Caco-2 (cell line): ENCODE data around the gene HYAL3. TPM values are rescaled to one million over a fixed set of nuclear protein-coding genes. Genes with fewer than 3 reads are reported as not detected.

Experiments
- BruUV-seq: library from RNA; stranded (reverse); fragments of 400-500 nt; replicated peaks from 2 replicates; lab custom pipeline; 2021; lab: Mats Ljungman, UMichigan
- CTCF ChIA-PET: fragments of 300-600 bp; sonication (Branson Sonifier 250); formaldehyde crosslinking; loops from one replicate; lab custom pipeline; 2022; ENCODE audit warnings: antibody characterized with exemption; lab: Charles Lee
- POLR2A ChIA-PET: fragments of 300-600 bp; sonication (Branson Sonifier 250); formaldehyde crosslinking; loops from one replicate; lab custom pipeline; 2022; ENCODE audit warnings: antibody characterized with exemption; lab: Charles Lee
- DNase-seq, 2 experiments: peaks; one replicate each; pipeline versions ENCODE4 v3.0.0 to v3.0.0-alpha.2; 2020 to 2022
- H3K27me3 ChIP-seq: replicated peaks from 2 replicates; pipeline ENCODE4 v1.6.0; 2011; ENCODE audit warnings: low read length; ENCODE audit not compliant: control insufficient read depth, insufficient read depth
- H3K36me3 ChIP-seq: 2 replicates; pipeline ENCODE4 v1.5.1; 2011; ENCODE audit warnings: low read length; ENCODE audit not compliant: control insufficient read depth, insufficient read depth
- H3K4me1 ChIP-seq: fragments of 250-450 bp; sonication (Bioruptor Pico); 2 replicates; pipeline ENCODE4 v1.5.1; 2020; ENCODE audit warnings: mild to moderate bottlenecking
- H3K4me3 ChIP-seq: 2 replicates; pipeline ENCODE4 v1.5.1; 2011; ENCODE audit warnings: low read depth, mild to moderate bottlenecking, control low read depth, low read length
- H3K9me3 ChIP-seq: fragments of 250-450 bp; sonication (Bioruptor Pico); 2 replicates; pipeline ENCODE4 v1.5.1; 2020; ENCODE audit warnings: mild to moderate bottlenecking, moderate library complexity
- H3K27ac Mint-ChIP-seq: one replicate; pipeline ENCODE4 v1.8.0; 2022; ENCODE audit warnings: mixed read lengths; ENCODE audit not compliant: unreplicated experiment
- H3K27me3 Mint-ChIP-seq: one replicate; pipeline ENCODE4 v1.8.0; 2022; ENCODE audit warnings: mixed read lengths; ENCODE audit not compliant: insufficient read depth, unreplicated experiment
- H3K36me3 Mint-ChIP-seq: one replicate; pipeline ENCODE4 v1.8.0; 2022; ENCODE audit warnings: mild to moderate bottlenecking, mixed read lengths; ENCODE audit not compliant: insufficient read depth, unreplicated experiment
- H3K4me1 Mint-ChIP-seq: one replicate; pipeline ENCODE4 v1.8.0; 2022; ENCODE audit warnings: low read depth, mixed read lengths; ENCODE audit not compliant: unreplicated experiment
- H3K4me3 Mint-ChIP-seq: one replicate; pipeline ENCODE4 v1.8.0; 2022; ENCODE audit warnings: mild to moderate bottlenecking, moderate library complexity, mixed read lengths; ENCODE audit not compliant: unreplicated experiment
- H3K9me3 Mint-ChIP-seq: one replicate; pipeline ENCODE4 v1.8.0; 2022; ENCODE audit warnings: mixed read lengths; ENCODE audit not compliant: unreplicated experiment
- CTCF ChIP-seq, 2 experiments: fragments of 200-600 bp in 1 of 2; IDR thresholded peaks; 1 replicate in 1 of 2; 2 replicates in 1 of 2; pipeline versions ENCODE4 v1.5.1 to v1.8.0; 2011 to 2022; ENCODE audit warnings: antibody characterized with exemption in 1 of 2, control low read depth in 1 of 2, inconsistent platforms in 1 of 2, low read depth in 1 of 2, low read length in 1 of 2, mild to moderate bottlenecking in 1 of 2, moderate library complexity in 1 of 2; ENCODE audit not compliant: insufficient read depth in 1 of 2, severe bottlenecking in 1 of 2, unreplicated experiment in 1 of 2
- intact Hi-C: fragments of 100-400 bp; cut with micrococcal nuclease; formaldehyde crosslinking; loops from one replicate; pipeline ENCODE4 v1.10.0; 2022; ENCODE audit not compliant: unreplicated experiment
- total RNA-seq: library from RNA; stranded (reverse); gene quantifications from 2 replicates; pipeline ENCODE4 v1.2.3, GENCODE V29; 2022

The HYAL3 gene
- total RNA-seq, 1 experiment from 2014 or later = 5.2 TPM

- H3K4me1 Mint-ChIP-seq = peaks cover 50% of the 10 kb centered on the region
- POLR2A ChIA-PET = interaction anchor here (1.2 kb wide), 1 partner anchor 70 kb away, joined by 4 read pairs; no protein-coding TSS in a partner anchor
Measured at GRCh38 chr3:50267280-50267913, 31.8 kb downstream of the HYAL3 start.

GRCh38 chr3:50266836-50267235 is 32.4 kb downstream of the HYAL3 start:
- no peak for TF ChIP-seq CTCF (IDR thresholded peaks at IDR 0.05; ENCODE audit: insufficient read depth in 1 of 2, low read depth in 1 of 2, low read length in 1 of 2, severe bottlenecking in 1 of 2, unreplicated experiment in 1 of 2)
- intact Hi-C loops = no loop called here
- H3K27me3 ChIP-seq = no peaks in the 10 kb centered on the region
- no peak for DNase-seq
- peaks cover 73% of the 10 kb centered on the region for H3K4me1 ChIP-seq
- H3K4me1 Mint-ChIP-seq = peaks cover 49% of the 10 kb centered on the region
- POLR2A ChIA-PET = interaction anchor here (1.2 kb wide), 1 partner anchor 70 kb away, joined by 4 read pairs; no protein-coding TSS in a partner anchor
- no peaks in the 10 kb centered on the region for H3K36me3 ChIP-seq
- H3K4me3 ChIP-seq = no peak overlapping the region
- H3K27ac Mint-ChIP-seq = no peak overlapping the region
- H3K27me3 Mint-ChIP-seq = no peaks in the 10 kb centered on the region
- no peaks in the 10 kb centered on the region for H3K9me3 ChIP-seq
- no TSS peak for BruUV-seq
- no peaks in the 10 kb centered on the region for H3K9me3 Mint-ChIP-seq
- H3K36me3 Mint-ChIP-seq = peaks cover 11% of the 10 kb centered on the region
- CTCF ChIA-PET = interaction anchor here (0.6 kb wide), 1 partner anchor 771 kb away, joined by 3 read pairs; no protein-coding TSS in a partner anchor
- no peak overlapping the region for H3K4me3 Mint-ChIP-seq

More at GRCh38 chr3:50267280-50267913, 31.8 kb downstream of the HYAL3 start:
- intact Hi-C loops = no loop called here
- Histone ChIP-seq H3K4me3 (no peak overlapping the region), H3K9me3 (no peaks in the 10 kb centered on the region), H3K27me3 (no peaks in the 10 kb centered on the region), H3K36me3 (no peaks in the 10 kb centered on the region; the same call in 1 of the 2 replicates), H3K4me1 (peaks cover 78% of the 10 kb centered on the region)
- BruUV-seq = no TSS peak
- Mint-ChIP-seq H3K36me3 (peaks cover 11% of the 10 kb centered on the region), H3K27ac (no peak overlapping the region), H3K9me3 (no peaks in the 10 kb centered on the region), H3K27me3 (no peaks in the 10 kb centered on the region), H3K4me3 (no peak overlapping the region)
- CTCF ChIA-PET = interaction anchor here (0.6 kb wide), 1 partner anchor 771 kb away, joined by 3 read pairs; no protein-coding TSS in a partner anchor
- no peak for TF ChIP-seq CTCF (IDR thresholded peaks at IDR 0.05; ENCODE audit: insufficient read depth in 1 of 2, low read depth in 1 of 2, low read length in 1 of 2, severe bottlenecking in 1 of 2, unreplicated experiment in 1 of 2)
- no peak for DNase-seq

GRCh38 chr3:50266017-50266416 is 33.2 kb downstream of the HYAL3 start:
- no peak overlapping the region for H3K4me3 Mint-ChIP-seq
- H3K4me1 ChIP-seq = peaks cover 67% of the 10 kb centered on the region
- intact Hi-C loops = no loop called here
- no peaks in the 10 kb centered on the region for H3K9me3 Mint-ChIP-seq
- H3K4me3 ChIP-seq = no peak overlapping the region
- no peaks in the 10 kb centered on the region for H3K36me3 ChIP-seq
- H3K27me3 Mint-ChIP-seq = no peaks in the 10 kb centered on the region
- no peak for TF ChIP-seq CTCF (IDR thresholded peaks at IDR 0.05; ENCODE audit: insufficient read depth in 1 of 2, low read depth in 1 of 2, low read length in 1 of 2, severe bottlenecking in 1 of 2, unreplicated experiment in 1 of 2)
- CTCF ChIA-PET = no interaction called here
- POLR2A ChIA-PET = no interaction called here
- peaks cover 42% of the 10 kb centered on the region for H3K4me1 Mint-ChIP-seq
- H3K36me3 Mint-ChIP-seq = peaks cover 11% of the 10 kb centered on the region
- H3K27me3 ChIP-seq = no peaks in the 10 kb centered on the region
- H3K27ac Mint-ChIP-seq = peak overlapping the region; percentile 53
- H3K9me3 ChIP-seq = no peaks in the 10 kb centered on the region
- BruUV-seq = no TSS peak
- no peak for DNase-seq
